ENCODE data around the gene LRRC28.

Gene LRRC28

DNA sequence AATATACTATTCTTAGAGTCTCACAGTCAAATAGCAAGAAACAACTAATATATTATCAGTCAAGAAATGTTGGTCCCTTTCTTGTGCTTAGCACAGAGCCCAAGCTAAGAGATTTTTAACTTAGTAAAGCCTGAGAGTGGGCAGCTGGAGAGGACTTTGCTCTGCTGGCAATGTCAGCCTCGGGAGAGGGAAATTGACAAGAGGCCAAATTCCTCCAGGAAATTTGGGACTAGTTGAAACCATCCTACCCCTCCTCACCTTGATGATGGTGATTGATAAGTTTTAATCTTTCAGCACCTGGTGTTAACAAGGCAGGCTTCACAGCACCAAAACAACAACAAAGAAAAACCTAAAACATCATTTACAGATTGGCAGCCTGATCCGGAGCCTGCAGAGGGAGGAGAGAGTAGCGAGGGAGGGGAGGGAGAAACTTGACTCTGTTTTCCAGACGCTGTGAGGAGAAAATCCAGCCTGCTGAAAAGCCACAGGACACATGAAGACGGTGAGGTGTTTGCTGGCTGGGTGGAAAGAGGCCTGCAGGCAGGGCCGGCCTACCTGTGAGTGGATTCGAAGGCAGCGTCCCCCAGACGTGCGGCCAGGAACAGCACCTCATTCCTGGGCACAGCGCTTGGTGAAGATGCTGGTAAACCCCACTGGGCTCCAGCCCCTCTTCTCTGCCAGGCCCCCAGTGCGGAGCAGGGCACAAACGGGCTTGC lies 150.9 kb downstream of the LRRC28 start:
- no peak for DNase-seq

DNA sequence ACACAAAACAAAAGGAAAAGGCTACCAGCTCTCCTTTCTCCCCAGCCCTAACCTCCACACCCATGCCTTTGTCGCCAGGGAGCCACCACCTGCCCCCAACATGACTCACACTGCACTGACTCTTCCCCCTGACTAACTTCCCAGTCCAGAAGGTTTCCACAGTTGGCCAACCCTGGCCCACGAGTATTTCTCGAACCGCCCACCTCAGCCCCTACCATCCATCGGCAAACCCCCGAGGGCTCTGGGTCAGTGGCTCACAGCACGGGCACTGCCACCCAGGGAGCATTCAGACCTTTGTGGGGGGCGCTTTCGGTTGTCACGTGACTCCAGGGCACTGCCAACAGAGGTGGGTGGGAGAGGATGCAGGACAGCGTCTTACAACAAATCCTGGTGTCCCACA lies 152.3 kb downstream of the LRRC28 start:
- no peak for DNase-seq

DNA sequence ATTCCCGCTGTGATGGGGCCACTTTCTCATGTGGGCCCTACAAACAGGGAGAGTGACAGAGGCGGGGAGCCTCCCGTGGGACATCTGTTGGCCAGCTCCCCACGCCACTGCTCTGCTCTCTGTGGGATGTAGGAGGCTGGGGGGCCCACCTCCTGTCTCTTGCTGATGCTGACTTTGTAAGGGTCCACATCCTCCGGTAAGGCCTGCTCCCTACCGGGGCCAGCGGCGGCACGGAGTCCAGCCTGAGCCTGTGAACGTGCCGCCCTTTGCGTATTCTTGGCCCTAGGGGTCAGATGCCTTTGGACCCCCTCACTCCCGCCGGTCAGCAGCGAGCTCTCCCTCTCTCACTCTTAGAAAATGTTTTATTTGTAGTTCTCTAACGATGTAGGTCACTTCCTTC lies 153.2 kb downstream of the LRRC28 start:
- no peak for DNase-seq

DNA sequence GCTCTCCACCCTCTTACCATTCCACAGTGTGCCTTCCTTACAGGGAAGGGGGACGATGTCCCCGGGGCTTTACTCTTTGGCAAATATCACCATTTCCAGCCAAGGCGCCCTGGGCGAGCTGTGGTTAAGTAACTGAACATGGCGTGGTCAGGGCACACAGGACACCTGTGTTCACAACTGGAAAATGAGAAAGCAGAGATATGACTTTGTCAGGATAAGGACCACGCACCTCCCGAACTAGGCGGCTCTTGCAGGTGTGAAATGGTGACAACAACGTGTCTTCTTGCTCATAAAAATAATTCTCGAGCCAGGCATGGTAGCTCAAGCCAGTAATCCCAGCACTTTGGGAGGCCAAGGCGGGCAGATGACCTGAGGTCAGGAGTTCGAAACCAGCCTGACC lies 154.8 kb downstream of the LRRC28 start:
- no peak for DNase-seq

DNA sequence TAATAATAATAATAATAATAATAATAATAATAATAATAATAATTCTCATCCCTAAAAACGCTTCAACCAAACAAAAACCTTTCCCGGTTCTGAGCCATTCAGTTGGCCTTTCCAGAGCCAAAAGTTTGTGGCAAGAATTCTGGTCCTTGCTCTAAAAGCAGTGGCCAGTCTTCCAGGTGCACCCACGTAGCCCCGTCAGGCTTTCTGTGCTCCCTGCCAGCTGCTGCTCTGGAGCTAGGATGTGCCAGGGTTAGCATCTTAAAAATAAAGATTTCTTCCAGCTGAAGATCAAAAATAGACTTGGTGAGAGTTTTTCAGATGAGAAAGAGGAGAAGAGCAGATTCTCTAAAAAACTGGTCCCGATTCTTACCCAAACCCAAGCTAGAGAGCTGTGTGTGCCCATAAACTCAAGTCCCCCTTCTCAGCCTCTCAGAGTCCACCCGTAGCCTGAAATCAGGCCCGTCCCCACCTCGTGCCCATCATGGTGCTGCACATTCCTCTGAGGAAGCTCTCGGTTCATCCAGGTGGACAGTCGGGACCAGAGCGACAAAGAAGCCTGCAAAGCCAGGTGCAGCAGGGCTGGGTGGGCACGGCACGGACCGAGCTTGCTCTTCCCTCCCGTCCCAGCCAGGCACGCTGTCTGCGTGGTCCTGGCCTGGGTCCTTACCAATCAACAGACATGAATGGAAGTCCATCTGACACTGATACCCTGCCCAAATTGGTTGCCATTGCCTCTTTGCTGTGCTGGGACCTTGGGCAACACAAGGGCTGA lies 155.6 kb downstream of the LRRC28 start:
- no peak for DNase-seq

DNA sequence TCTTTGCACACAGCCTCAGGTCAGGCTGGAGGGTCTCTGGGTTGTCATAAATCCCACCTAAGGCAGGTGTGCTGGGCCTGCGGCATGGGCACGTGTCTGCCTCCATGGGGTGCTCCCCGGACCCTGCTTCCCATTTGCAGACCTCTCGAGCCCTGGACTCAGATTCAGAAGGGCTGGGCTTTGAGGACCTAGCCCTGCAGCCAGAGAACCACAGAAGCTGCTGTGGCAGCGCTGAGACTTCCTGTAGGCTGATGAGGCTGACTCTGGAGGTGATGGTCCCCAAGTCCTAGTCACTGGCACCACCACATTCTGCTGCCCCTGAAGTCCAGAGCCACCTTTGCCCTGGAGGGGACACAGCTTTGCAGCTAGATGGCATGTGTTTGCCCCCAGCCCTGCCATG lies 156.4 kb downstream of the LRRC28 start:
- DNase-seq = no peak

DNA sequence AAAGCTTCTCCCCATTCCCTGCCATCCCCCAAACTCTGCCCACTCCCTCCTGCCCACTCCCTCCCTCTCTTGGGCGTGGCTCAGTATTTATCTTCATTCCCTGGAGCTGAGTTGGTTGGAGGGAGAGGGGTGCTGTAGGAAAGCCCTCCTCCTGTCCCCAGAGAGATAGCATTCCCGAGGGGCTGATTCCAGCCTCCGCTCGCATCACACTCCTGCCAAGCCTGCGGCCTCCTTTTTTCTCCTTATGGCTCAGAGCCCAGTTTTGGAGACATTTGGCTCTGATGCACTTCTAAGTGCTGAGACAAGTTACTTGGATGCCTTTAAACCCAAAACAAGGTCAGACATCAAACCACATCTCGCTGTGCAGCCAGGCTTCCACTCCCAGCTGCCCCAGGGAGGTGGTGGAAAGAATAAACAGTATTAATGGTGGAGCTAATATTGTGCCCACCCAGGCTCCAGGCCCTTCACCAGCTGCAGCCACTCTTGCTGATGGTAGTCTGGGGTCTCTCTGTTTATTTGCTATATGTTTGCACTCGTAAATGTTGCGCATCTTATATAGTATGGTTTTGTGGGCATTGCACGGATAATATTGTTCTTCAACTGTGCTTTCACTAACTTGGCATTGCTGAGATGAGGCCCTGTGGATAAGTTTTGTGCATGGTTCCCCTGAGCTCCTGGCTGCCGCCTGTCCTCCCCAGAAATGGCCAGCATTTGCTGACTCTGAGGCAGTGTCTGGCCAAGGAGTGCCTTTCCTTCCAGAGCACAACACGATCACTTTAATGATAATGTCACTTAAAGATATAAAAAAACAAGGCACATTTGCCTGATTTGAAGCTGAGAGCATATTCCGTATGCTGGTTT lies 157.2 kb downstream of the LRRC28 start:
- no peak for DNase-seq

DNA sequence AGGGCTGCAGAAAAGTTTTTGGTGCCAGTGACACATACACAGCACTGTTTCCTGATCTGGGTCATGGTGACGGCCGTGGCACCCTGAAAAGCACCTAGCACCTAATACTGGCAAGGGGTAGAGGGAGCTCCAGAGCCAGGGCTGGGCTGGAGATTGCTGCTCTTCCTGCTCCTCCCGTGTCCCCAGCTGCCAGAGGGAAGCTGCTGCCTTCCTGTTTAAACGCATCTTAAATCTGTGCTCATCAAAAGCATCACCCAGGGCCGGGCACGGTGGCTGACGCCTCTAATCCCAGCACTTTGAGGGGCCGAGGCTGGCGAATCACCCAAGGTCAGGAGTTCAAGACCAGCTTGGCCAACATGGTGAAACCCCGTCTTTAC lies 157.8 kb downstream of the LRRC28 start:
- DNase-seq = peak in 2 of 4 experiments; percentile 27 to 35

DNA sequence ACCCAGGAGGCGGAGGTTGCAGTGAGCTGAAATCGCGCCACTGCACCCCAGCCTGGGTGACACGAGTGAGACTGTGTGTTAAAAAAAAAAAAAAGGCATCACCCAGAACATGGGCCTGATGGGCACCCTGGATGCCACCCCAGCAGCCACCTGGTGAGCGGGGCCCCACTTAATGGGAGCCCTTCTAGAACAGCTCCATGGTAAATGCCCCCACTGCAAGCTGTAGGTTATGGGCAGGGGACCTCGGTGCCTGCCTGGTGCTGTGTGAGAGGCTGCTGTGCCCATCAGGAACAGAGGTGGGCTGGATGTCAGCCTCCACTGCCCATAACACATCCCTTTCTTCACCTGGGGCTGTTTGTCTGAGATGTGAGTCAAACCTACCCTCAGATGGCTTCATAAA lies 158.3 kb downstream of the LRRC28 start:
- DNase-seq = no peak

DNA sequence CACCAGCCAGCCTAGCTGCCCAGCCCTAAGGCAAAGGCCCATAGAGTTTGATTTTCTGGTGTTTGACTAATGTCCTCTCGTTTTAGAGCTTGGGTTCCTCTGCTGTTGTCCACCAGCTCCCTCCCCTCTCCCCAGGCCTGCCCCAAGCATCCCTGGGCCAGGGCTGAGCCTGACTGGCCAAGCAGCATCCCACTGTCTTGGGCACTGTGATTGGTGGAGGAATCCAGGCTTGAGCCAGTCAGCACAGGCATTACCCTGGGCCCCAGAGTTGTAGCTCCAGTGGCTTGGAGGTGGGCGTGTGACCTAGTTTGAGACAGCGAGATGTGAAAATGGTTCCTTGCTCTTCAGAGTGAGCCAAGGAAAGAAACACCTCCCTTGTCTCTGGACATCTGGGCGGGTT lies 159.2 kb downstream of the LRRC28 start:
- DNase-seq = no peak

DNA sequence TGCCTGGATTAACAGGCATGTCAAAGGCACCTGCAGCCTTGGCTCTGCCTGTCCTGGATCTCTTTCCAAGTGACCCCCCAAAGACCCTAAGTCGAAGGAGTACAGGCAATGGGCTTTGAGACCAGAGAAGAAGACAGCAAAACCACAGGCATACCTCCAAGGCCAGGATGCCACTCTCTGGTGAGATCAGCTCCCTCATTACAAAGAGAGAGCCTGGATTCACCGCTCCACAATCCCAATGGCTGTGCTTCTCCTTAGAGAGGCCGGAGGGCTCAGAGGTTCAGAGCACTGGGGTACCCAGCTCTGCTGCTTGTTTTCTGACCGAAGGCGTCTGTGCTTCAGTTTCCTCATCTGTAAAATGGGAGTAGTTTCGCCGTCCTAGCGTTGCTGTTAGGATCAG lies 160.0 kb downstream of the LRRC28 start:
- DNase-seq = no peak

DNA sequence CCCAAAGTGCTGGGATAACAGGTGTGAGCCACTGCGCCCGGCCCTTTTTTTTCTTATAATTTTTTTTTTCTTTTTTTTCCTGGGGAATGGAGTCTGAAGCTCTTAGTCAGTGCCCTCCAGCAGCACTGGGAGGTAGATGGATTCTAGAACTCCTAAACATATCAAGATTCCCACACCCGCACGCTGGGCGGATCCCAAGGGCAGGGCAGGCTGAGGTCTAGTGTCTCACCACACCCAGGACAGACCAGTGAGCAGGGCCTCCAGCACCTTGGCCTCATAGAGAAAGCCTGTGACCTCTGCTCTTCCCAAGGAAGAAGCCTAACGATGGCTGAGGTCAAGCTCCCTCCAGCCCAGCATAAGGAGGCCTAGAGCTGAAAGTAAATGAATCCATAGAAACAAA lies 160.8 kb downstream of the LRRC28 start:
- DNase-seq = no peak

DNA sequence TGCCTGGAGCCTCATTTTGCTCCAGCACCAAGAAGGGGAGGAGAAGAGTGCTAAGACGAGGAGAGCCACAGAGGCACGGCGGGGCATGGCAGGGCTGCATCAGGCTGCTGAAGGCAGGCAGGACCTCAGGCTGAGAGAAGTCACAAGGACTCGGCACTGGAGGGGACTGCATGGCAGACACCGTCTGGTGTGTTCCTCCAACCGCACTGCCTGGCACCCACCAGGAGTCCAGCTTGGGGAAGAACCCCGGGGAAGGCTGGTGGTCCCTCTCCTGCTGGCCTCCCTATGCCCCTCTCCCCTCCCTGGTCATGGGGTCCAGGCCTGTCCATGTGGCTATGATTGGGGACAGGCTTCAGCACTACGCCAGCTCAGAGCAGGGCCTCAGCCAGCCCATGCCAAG lies 161.3 kb downstream of the LRRC28 start:
- DNase-seq = no peak

DNA sequence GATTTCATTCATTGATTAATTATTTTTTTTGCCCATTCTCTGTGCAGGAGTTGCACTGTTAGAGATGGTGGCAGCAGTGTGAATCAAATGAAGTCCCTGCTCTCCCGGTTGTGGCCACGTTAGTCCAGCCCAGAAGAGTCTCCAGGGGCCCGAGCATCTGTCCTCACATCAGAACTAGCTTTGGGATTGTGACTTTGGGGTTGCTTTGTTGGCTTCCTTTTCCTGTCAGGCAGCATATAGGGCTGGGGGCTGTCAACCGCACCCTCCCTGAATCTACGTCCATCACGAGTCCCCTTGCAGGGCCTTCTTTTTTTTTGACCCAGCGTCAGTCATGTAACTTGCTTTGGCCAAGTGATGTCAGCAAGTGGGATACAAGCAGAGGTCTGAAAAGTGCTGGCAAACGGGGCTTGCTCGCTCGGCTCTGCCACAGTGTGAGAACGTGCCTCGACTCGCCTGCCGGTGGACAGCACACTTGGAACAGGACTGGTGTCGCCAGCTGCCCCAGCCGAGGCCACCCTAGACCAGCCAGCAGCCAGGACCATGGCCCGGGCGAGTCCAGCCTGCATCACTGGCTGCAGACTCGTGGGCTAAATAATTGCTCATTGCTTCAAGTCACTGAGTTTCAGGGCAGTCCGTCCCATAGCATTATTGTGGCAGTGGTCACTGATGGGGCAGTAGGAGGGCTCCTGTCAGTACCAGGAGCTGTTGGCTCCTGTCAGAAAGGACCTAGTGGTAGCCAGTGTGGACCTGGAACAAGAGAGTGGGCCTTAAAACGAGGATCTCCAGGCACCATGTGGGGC lies 162.9 kb downstream of the LRRC28 start:
- no peak for DNase-seq

DNA sequence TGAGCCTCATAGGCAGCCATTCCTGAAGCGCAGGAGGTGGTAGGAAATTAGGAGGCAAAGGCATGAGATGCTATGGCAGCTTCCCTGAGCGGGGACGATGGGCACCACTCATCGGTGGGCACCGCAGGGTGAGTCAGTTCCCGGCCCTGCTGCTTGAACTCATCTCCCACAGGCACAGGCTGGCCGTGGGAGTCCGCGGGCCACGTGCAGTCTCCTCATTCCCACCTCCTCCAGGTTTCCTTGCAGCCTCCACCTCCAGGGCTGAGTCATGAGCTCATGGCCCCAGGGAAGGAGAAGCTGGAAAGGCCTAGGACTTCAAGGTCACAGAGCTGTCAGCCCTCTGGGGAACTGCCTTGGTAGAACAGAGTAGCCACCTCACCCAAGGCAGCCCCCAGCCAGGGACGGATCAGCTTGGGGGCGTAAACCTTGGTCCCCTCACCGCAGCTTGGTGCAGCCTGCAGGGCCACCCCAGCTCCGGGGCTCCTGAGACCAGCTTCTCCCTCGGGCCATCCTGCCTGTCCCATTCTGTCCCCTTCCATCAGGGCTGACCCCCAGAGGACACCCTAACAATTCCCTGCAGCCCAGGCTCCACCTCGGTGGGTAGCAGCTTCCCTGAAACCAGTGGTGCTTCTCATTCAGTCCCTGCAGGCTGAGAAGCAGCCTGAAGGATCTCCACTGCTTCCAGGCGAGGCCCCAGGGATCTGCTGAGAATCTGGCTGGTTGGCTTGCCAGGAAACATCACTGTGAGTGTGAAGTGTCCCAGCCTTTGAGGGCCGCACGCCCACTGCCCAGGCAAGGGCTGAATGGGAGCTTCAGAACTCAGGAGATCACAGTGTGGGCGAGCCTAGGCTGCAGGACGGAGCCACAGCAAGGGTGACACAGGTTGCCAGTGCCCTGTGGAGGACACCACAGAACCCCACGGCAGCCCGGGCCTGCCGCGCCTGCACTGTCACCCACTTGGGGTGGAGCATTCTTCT lies 163.8 kb downstream of the LRRC28 start:
- no peak for DNase-seq

DNA sequence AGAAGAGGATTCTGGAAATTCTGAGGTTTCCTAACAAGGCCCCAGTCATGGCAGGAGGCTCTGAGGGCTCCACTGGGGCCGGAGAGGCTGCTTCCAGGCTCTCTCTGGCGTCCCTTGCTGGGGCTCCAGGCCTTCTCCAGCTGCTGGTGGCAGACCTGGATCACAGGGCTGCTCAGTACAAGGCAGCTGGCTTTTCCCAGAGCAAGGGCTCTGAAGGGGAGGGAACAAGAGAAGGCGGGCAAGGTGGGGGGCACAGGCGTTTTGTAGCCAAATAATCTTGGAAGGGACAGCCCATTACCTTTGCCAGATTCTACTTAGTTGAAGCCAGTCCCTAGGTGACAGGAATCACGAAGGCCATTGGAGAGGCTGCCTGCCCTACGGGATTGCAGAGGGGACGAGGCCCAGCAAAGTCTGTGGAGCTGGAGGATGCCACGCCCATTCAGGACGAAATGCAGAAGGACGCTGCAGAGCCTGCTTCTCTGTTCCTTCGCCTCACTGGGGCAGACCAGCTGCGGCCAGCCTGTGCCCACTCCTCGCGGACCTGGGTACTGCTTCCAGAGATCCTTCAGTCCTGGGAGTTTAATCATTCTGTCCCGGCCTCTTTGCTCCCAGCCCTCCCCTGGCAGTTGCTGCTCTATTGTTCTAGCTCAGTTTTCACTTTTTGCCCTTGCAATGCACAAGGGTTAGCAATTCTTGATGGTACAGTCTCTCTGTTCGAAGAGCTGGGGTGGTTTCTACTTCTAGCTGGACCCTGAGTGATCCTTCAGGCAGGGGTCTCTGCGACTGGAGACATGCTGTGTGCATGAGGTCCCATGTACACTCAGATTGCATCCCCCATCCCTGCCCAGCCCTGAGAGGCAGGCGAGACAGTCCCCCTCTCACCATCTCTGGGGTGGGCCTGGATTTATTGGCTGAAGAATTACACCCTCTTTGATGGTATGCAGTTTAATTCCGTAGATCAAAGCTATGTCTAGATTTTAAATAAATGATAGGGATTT lies 165.2 kb downstream of the LRRC28 start:
- no peak for DNase-seq

DNA sequence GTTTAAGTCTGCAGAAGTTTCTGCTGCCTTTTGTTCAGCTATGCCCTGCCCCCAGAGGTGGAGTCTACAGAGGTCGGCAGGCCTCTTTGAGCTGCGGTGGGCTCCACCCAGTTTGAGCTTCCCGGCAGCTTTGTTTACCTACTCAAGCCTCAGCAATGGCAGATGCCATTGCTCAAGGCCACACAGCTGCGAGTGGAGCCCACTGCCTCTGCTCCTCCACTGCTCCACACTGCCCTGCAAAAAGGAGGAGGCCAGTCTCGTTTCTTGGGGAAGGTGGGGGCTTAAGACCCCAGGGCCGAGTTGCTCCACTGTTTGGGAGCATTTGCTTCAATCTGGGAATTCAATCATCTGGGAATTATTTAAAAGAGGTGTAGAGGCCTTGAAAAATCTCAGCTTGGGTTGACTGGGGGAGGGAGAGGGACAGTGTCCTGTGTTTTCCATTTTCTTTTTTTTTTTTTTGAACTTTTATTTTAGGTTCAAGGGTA lies 169.9 kb downstream of the LRRC28 start:
- DNase-seq = peak in 2 of 4 experiments; percentile 63 to 71

DNA sequence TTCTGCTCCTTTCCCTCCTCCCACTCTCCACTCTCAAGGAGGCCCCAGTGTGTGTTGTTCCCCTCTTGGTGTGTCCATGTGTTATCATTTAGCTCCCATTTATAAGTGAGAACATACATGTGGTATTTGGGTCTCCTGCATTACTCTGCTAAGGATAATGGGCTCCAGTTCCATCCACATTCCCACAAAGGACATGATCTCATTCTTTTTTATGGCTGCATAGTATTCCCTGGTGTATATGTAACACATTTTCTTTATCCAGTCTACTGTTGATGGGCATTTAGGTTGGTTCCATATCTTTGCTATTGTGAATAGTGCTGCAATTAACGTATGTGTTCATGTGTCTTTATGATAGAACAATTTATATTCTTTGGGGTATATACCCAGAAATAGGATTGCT lies 170.5 kb downstream of the LRRC28 start:
- DNase-seq = no peak

DNA sequence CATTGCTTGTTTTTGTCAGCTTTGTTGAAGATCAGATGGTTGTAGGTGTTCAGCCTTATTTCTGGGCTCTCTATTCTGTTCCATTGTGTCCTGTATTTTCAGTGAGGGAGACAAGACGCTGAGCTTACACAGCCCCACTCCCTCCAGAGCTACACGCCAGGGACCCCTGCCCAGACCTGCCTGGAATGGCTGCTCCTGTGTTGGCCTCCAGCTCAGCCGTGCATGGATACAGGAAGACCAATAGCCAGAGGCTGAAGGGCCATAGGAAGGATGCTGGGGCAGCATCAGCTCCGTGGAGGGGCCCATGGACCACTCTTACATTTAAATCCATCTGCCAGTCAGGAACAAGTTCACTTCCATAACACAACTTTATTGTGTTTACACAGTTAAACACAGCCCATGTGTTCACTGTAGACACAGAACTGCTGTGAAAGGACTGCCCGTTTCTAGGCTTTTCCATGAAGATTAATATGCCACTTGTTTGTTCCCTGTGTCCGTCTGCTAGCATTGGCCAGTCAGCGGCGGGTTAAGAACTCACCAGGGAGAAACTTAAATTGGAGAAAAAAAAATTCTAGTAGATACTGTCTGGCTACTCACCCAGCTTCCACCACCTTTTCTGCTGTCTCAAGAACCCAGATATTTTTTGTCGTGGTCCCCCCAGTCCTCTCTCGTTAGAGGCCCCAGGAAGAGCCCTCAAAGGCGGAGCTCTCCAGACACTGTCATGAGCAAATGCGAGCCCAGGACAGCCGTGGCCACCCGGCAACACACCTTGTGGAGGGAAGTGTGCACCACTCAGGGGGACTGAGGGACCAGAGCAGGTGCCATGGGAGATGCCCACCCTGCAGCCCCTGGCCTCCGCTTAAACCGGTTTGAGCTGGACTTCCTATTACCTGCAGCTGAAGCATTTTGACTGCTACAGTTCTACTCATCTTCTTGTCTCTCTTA lies 172.2 kb downstream of the LRRC28 start:
- no peak for DNase-seq

Measured in activated naive CD4-positive, alpha-beta T cell (primary cell).